Activated CD8-positive, alpha-beta memory T cell treated with anti-CD3 and anti-CD28 coated beads, Interleukin-2, amount 10 ng/mL, durations not matched to agents 7 days and 5 days (primary cell): ENCODE measurements around the gene LSS. TPM values are rescaled to one million over a fixed set of nuclear protein-coding genes. Genes with fewer than 3 reads are reported as not detected.

ENCODE experiments used
- ATAC-seq: fragments of 150-1000 bp; cut with Tn5 transposase; one replicate; pipeline ENCODE4 v1.10.0; 2021; ENCODE audit warnings: moderate library complexity
- CTCF ChIA-PET: fragments of 350-600 bp; sonication (Branson Sonifier 250); formaldehyde crosslinking; loops from one replicate; lab custom pipeline; 2021; ENCODE audit warnings: antibody characterized with exemption; lab: Charles Lee
- DNase-seq: peaks from one replicate; pipeline ENCODE4 v3.0.0-alpha.2; 2020
- H3K27ac Mint-ChIP-seq: one replicate; pipeline ENCODE4 v1.8.0; 2021; ENCODE audit warnings: mild to moderate bottlenecking, mixed read lengths
- H3K27me3 Mint-ChIP-seq: one replicate; pipeline ENCODE4 v1.8.0; 2021; ENCODE audit warnings: mixed read lengths
- H3K36me3 Mint-ChIP-seq: one replicate; pipeline ENCODE4 v1.8.0; 2021; ENCODE audit warnings: mild to moderate bottlenecking, mixed read lengths
- H3K4me1 Mint-ChIP-seq: one replicate; pipeline ENCODE4 v1.8.0; 2021; ENCODE audit warnings: mixed read lengths
- H3K4me3 Mint-ChIP-seq: one replicate; pipeline ENCODE4 v1.8.0; 2021; ENCODE audit warnings: mild to moderate bottlenecking, moderate library complexity, mixed read lengths
- H3K9me3 Mint-ChIP-seq: one replicate; pipeline ENCODE4 v1.8.0; 2022; ENCODE audit warnings: low read depth, mixed read lengths
- total RNA-seq, 2 experiments: library from RNA; stranded (reverse); gene quantifications; one replicate each; pipeline ENCODE4 v1.2.3, GENCODE V29; 2021

The LSS gene
- total RNA-seq, 2 experiments from 2014 or later = 44.9 to 49.5 TPM

DNA sequence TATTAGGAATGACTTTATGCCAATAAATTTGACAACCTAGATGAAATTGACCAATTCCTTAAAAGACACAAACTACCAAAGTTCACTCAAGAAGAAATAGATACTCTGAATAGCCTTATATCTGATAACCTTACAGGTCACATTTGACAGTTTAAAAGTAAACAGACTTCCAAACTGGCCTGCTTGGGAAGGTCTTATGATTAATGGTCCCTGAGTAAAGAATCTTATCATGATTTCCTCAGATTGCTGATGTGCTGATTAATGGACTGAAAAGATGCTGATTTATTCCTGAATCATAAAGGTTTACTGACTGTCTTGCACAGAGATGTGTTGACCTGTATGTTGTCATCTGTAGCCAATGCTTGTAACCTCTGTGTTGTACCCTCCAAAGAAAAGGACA is 63.5 kb downstream of the LSS start:
- no peak overlapping the region for H3K27ac Mint-ChIP-seq
- no peak overlapping the region for H3K4me3 Mint-ChIP-seq
- ATAC-seq (no peak), DNase-seq (no peak)
- no peaks in the 10 kb centered on the region for H3K36me3 Mint-ChIP-seq
- H3K27me3 Mint-ChIP-seq = peaks cover 9% of the 10 kb centered on the region
- no peaks in the 10 kb centered on the region for H3K4me1 Mint-ChIP-seq
- H3K9me3 Mint-ChIP-seq = no peaks in the 10 kb centered on the region
- CTCF ChIA-PET = no interaction called here

DNA sequence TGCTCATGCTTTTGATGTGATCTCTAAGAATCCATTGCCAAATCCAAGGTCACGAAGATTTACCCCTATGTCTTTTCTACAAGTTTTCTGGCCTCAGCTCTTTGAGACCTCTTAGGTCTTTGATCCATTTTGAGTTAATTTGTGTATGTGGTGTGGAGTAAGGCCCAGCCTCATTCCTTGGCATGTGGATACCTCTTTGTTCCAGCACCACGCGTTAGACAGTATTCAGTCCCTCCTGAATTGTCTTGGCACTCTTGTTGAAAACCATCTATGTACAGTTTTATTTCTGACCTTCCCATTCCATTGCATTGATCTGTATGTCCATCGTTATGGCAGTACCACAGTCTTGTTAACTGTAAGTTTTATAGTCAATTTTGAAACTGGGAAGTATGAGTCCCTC is 65.2 kb downstream of the LSS start:
- CTCF ChIA-PET = no interaction called here
- DNase-seq (no peak), ATAC-seq (no peak)
- Mint-ChIP-seq H3K9me3 (no peaks in the 10 kb centered on the region), H3K27me3 (peaks cover 9% of the 10 kb centered on the region), H3K4me3 (no peak overlapping the region), H3K36me3 (no peaks in the 10 kb centered on the region), H3K27ac (no peak overlapping the region), H3K4me1 (no peaks in the 10 kb centered on the region)

DNA sequence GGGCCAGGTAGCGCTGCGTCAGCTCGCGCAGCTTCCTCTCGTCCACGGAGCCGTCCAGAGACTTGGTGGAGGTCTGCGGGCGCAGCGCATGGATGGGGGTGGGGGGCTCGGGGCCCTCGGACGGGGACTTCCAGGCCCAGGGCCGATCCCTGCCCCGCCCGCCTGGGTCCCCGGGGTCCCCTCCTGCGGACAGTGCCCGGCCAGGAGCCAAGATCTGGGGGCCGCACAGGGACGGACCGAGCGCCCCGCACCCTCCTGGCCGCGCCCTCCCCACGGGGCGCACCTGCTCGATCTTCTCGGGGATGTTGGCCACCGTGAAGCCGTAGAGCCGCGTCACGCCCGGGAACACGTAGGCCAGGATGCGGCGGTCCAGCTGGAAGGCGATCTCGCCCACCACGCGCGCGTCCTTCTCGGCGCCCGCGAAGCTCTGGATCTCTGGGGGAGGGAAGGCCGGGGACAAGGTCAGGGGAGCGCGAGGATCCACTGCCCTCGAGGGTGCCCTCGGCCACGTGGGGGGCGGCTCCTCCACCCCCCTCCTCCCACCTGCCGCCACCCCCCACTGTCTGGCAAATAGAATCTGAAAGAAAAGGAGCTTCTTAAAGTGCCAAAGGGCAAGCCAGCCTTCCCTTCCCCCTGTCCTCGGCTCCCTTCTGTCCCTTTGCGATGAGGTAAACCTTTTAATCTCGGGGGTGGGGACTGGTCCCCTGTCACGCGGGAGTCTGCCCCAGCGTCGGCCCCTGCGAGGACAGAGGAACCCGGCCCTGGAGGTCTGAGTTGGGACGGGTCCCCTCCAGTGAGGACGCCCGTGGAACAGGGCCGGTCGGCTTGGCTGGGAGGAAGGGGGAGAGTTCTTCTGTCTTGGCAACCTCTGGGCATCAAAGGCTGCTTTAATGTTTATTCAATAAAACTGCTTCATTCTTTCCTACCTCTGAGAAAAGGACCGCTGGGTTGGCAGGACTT is 66.7 kb downstream of the LSS start:
- H3K27me3 Mint-ChIP-seq = peaks cover 9% of the 10 kb centered on the region
- H3K4me3 Mint-ChIP-seq = no peak overlapping the region
- H3K4me1 Mint-ChIP-seq = no peaks in the 10 kb centered on the region
- peak; percentile 26 for DNase-seq
- no peaks in the 10 kb centered on the region for H3K36me3 Mint-ChIP-seq
- CTCF ChIA-PET = interaction anchor here (1.1 to 1.3 kb wide), 3 partner anchors 9 to 188 kb away, joined by 3 to 5 read pairs (median 4); no protein-coding TSS in a partner anchor
- H3K9me3 Mint-ChIP-seq = no peaks in the 10 kb centered on the region
- ATAC-seq = no peak
- no peak overlapping the region for H3K27ac Mint-ChIP-seq

DNA sequence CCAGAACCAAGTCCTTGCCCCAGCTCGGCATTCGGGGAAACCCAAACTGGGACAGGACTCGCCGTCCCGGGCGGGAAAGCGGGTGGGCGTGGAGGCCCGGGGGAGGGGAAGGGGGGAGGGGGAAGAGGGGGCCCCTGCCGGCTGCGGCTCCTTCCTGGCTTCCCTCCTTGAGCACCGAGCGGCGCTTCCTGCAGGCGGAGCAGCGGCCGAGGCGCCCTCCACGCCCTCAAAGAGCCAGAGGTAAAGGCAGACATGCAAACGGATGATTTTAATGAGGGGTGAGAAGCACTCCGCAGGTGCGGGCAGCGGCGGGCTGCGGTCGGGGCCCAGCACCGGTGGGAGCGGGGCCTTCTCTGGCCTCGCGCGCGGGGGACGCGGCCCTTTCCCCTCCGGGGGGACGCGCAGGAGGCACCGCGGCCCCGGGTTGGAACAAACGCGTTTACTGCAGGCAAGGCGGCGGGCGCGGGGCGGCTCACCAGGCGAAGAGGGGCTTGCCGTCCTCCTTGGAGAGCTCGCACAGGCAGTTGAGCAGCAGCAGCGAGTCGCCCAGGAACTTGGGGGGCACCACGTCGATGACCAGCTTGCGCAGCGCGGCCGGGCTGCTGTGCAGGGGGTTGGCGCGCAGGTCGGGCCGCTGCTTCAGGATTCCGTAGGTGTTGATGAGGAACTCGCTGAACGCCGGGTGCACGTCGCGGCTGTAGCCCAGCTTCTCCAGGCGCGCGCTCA is 67.5 kb downstream of the LSS start:
- H3K27me3 Mint-ChIP-seq = peaks cover 7% of the 10 kb centered on the region
- no peaks in the 10 kb centered on the region for H3K4me1 Mint-ChIP-seq
- no peak overlapping the region for H3K27ac Mint-ChIP-seq
- peak; percentile 48 for ATAC-seq
- H3K36me3 Mint-ChIP-seq = no peaks in the 10 kb centered on the region
- no peaks in the 10 kb centered on the region for H3K9me3 Mint-ChIP-seq
- CTCF ChIA-PET = interaction anchor here (1.1 to 1.3 kb wide), 3 partner anchors 8 to 187 kb away, joined by 3 to 5 read pairs (median 4); no protein-coding TSS in a partner anchor
- no peak overlapping the region for H3K4me3 Mint-ChIP-seq
- DNase-seq = peak; percentile 41

DNA sequence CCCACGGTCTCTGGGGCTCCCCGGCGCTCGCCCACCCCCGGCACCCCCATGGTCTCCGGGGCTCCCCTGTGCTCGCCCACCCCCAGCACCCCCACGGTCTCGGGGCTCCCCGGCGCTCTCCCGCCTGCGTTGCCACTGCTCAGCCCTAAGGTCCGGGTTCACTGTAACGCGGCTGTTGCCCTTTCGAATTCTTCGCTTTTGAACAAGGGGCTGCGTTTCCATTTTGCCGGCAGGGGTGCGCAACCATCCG is 68.0 kb downstream of the LSS start:
- Mint-ChIP-seq H3K4me1 (no peaks in the 10 kb centered on the region), H3K27me3 (peaks cover 4% of the 10 kb centered on the region), H3K36me3 (no peaks in the 10 kb centered on the region), H3K9me3 (no peaks in the 10 kb centered on the region), H3K4me3 (no peak overlapping the region), H3K27ac (no peak overlapping the region)
- CTCF ChIA-PET = interaction anchor here (1.3 kb wide), 1 partner anchor 17 kb away, joined by 4 read pairs; no protein-coding TSS in a partner anchor
- no peak for DNase-seq
- no peak for ATAC-seq

DNA sequence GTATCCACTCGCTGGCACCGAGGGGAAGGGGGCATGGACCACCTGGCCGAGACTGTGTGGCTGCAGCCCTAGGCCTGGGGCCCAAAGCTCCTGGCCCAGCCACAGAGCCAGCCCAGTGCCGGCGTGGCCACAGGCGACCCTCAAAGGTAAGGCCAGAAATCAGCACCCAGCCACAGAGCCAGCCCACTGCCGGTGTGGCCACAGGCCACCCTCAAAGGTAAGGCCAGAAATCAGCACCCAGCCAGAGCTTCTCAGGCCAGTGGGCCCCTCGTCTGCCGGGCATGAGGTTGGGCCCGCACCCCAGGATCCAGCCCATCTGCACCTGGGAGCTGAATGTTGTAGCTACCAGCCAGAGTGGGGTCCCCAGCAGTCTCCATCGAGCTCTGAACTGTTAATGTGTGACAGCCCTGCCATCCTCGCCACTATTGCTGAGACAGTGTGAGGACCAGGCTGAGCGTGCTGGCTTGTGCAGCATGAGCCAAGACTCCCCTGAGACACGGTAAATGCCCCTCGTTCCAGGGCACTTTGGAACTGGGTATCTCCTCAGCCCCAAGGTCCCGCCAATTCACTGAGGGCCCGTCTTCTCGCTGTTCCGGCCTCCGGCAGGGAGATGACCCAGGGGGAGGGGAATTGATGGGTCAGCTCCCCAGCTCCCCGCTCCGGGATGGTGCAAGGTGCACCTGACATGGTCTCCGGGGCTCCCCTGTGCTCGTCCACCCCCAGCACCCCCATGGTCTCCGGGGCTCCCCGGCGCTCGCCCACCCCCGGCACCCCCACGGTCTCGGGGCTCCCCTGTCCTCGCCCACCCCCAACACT is 68.5 kb downstream of the LSS start:
- H3K36me3 Mint-ChIP-seq = no peaks in the 10 kb centered on the region
- CTCF ChIA-PET = interaction anchor here (1.1 to 1.3 kb wide), 2 partner anchors 16 to 17 kb away, joined by 3 to 4 read pairs; no protein-coding TSS in a partner anchor
- ATAC-seq = no peak
- H3K4me3 Mint-ChIP-seq = no peak overlapping the region
- H3K27me3 Mint-ChIP-seq = peaks cover 4% of the 10 kb centered on the region
- H3K27ac Mint-ChIP-seq = no peak overlapping the region
- peak; percentile 26 for DNase-seq
- H3K4me1 Mint-ChIP-seq = no peaks in the 10 kb centered on the region
- no peaks in the 10 kb centered on the region for H3K9me3 Mint-ChIP-seq

DNA sequence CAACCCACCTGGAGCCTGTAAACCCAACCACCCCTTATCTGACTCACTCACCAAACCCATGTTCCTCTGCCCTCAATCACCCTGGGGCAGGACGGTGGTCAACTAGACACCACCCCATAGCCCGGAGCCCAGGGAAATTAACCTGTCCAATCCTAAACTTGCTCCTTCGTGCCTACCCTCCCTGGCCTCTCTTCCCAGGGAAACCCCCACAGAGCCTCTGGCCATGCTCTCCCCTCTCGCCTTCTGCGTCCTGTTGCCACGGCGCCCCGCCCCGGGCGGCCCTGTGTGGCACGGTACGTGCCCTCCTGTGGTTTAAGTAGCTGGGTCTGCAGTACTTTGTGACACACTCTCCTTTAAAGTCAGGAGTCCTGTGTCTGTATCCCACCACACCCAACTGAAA is 69.2 kb downstream of the LSS start:
- Mint-ChIP-seq H3K4me3 (no peak overlapping the region), H3K36me3 (no peaks in the 10 kb centered on the region), H3K27me3 (no peaks in the 10 kb centered on the region), H3K4me1 (no peaks in the 10 kb centered on the region), H3K27ac (no peak overlapping the region), H3K9me3 (no peaks in the 10 kb centered on the region)
- no peak for ATAC-seq
- DNase-seq = peak; percentile 38
- CTCF ChIA-PET = interaction anchor here (1.1 kb wide), 1 partner anchor 16 kb away, joined by 3 read pairs; no protein-coding TSS in a partner anchor

DNA sequence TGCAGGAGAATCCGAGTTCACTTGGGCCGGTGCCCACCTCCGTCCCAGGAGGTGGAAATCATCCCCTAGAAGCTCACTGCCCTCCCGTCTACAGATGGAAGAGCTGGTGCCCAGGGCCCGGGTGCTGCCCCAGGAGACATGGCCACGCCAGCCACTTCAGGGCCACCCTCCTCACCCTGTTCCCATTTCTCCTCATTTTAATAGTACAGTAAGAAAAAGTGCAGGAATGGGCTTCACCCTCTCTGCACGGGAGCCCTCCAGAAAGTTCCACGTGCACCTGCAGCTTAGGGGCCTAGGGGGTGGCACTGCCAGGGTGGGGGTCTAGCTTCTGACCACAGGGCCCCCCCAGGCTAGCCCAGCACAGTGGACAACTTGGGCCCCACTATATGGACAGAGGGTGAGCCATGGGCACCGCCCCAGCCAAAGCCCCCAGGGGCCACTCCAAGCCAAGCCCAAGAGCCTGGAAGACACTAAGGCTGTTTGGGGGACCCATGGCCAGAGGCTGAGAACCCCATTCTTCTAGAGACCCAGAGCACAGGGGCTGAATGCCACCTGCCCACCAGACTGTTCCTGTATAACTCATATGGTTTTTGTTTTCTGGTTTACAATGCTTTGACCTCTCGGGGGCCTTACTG is 69.8 kb downstream of the LSS start:
- Mint-ChIP-seq H3K9me3 (no peaks in the 10 kb centered on the region), H3K27me3 (no peaks in the 10 kb centered on the region), H3K4me3 (no peak overlapping the region), H3K4me1 (no peaks in the 10 kb centered on the region), H3K27ac (no peak overlapping the region), H3K36me3 (no peaks in the 10 kb centered on the region)
- no peak for ATAC-seq
- DNase-seq = no peak
- CTCF ChIA-PET = interaction anchor here (1.5 kb wide), 1 partner anchor 15 kb away, joined by 6 read pairs; no protein-coding TSS in a partner anchor

DNA sequence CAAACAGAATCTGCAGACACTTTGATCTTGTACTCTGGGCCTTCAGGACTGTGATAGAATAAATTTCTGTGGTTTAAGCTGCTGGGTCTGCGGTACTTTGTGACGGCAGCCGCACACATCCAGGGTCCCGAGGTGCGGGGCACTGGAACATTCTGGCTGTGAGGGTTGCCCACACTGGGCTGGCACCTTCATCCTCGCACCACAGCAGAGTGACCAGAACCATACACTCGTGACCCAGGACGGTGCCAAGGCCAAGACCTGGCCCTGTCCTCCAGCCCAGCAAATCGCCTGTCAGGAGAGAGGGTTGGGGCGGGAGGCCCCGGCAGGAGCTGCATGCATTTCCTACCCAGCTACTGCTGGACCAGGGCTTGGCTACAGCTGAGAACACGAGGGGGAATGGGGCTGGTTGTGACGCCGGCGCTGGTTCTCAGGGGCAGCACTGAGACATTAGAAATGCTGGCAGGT is 70.6 kb downstream of the LSS start:
- Mint-ChIP-seq H3K36me3 (no peaks in the 10 kb centered on the region), H3K4me3 (no peak overlapping the region), H3K27me3 (no peaks in the 10 kb centered on the region), H3K9me3 (no peaks in the 10 kb centered on the region), H3K4me1 (no peaks in the 10 kb centered on the region), H3K27ac (no peak overlapping the region)
- CTCF ChIA-PET = interaction anchor here (1.5 kb wide), 1 partner anchor 15 kb away, joined by 6 read pairs; no protein-coding TSS in a partner anchor
- ATAC-seq (no peak), DNase-seq (no peak)

DNA sequence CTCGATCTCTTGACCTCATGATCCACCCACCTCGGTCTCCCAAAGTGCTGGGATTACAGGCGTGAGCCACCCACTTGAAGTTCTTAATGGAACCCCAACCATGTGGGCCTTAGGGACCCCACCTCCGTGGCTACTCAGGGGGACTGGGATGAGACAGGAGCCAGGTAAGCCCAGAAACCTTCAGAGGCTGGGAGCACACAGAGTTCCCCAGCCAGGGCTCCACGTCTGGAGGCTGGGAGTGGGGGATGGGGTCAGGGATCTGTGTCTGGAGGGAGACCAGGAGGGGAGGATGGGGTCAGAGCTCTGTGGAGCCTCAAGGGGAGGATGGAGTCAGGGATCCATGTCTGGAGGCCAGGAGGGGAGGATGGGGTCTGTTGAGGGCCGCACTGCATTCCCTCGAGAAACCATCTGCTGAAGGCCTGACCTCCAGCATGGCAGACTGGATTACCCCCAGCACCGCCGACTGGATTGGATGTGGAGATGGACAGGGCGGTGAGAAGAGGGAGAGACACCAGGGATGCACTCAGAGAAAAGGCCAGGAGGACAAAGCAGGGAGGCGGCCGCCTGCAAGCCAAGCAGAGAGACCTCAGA is 71.1 kb downstream of the LSS start:
- Mint-ChIP-seq H3K4me3 (no peak overlapping the region), H3K27me3 (no peaks in the 10 kb centered on the region), H3K36me3 (no peaks in the 10 kb centered on the region), H3K27ac (no peak overlapping the region), H3K4me1 (no peaks in the 10 kb centered on the region), H3K9me3 (no peaks in the 10 kb centered on the region)
- CTCF ChIA-PET = interaction anchor here (1.5 kb wide), 1 partner anchor 14 kb away, joined by 6 read pairs; no protein-coding TSS in a partner anchor
- DNase-seq (peak; percentile 31), ATAC-seq (no peak)

DNA sequence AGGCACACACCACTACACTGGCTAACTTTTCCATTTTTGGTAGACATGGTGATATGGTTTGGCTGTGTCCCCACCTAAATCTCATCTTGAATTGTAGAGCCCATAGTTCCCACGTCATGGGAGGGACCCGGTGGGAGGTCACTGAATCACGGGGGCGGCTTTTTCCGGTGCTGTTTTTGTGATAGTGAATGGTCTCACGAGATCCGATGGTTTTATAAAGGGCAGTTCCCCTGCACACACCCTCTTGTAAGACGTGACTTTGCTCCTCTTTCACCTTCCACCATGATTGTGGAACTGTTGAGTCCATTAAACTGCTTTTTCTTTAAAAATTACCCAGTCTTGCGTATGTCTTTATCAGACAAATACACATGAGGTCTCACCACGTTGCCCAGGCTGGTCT is 71.9 kb downstream of the LSS start:
- CTCF ChIA-PET = no interaction called here
- DNase-seq (peak; percentile 31), ATAC-seq (no peak)
- H3K27ac Mint-ChIP-seq = no peak overlapping the region
- H3K36me3 Mint-ChIP-seq = no peaks in the 10 kb centered on the region
- no peaks in the 10 kb centered on the region for H3K27me3 Mint-ChIP-seq
- H3K9me3 Mint-ChIP-seq = no peaks in the 10 kb centered on the region
- no peak overlapping the region for H3K4me3 Mint-ChIP-seq
- no peaks in the 10 kb centered on the region for H3K4me1 Mint-ChIP-seq

DNA sequence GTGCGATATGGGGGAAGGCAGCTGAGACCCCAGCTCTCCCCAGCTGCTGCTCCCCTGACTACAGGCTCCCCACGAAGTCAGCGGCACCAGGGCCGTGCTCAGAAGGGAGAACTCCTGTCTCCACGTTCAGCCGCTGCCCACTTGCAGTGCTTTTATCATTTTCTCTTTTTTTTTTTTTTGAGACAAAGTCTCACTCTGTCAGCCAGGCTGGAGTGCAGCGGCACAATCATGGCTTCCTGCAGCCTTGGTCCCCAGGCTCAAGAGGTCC is 72.3 kb downstream of the LSS start:
- Mint-ChIP-seq H3K36me3 (no peaks in the 10 kb centered on the region), H3K9me3 (no peaks in the 10 kb centered on the region), H3K27me3 (no peaks in the 10 kb centered on the region), H3K4me1 (no peaks in the 10 kb centered on the region), H3K4me3 (no peak overlapping the region), H3K27ac (no peak overlapping the region)
- CTCF ChIA-PET = no interaction called here
- DNase-seq = peak; percentile 37
- ATAC-seq = no peak
